HG02571 (cell line): ENCODE data around the gene UVSSA.
"Not testable (repeated sequence)": the region's sequence is repeated elsewhere in the genome, so short reads cannot be mapped to it uniquely, and the experiment has no call there.

Experiments used
- ATAC-seq: cut with Tn5 transposase; IDR thresholded peaks from one replicate; pipeline ENCODE4 v1.9.1; 2021; ENCODE audit warnings: mild to moderate bottlenecking, moderate library complexity; ENCODE audit not compliant: unreplicated experiment

UVSSA gene

DNA sequence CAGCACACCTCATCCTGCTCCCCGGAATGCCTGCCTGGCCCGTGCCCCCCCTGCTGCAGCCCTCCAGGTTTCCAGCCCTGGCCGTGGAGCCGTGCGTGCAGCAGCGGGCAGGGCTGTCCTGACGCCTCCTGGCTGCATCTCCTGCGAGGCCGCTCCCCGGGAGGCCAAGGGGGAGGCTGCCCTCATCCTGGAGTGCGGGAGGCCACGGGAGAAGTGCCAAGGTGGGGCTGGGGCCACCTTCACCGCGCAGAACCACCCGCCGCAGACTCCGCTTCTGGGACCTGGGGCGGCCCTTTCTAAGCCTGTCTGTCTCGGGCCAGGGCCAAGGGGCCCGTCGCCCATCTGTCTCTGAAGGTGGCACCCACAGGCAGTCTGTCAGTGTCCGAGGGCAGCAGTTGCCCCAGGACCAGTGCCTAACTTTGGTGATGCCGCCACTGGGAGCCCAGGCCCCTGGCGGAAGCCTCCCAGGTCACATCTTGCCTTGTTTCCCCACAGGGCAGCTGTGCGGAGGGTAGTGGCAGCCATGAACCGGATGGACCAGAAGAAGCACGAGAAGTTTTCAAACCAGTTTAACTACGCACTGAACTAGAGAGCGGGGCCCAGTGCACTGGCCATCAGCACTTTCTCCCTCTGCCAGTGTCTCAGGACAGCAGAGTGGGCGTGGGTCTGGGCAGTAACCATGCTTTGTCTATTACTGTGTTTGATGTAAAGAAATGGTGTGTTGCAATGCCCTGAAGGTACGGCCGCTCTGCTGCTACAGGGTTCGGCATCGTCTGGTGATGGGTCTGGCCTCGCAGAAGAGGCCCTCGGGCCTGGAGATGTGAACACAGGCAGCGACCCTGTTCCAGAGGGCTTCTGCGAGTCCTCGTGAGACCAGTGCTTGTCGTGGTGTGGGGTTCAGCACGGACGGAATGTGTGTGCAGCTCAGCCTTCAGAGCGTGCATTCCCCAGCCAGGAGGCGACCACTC, 38.6 kb downstream of the UVSSA start:
- no peak for ATAC-seq

DNA sequence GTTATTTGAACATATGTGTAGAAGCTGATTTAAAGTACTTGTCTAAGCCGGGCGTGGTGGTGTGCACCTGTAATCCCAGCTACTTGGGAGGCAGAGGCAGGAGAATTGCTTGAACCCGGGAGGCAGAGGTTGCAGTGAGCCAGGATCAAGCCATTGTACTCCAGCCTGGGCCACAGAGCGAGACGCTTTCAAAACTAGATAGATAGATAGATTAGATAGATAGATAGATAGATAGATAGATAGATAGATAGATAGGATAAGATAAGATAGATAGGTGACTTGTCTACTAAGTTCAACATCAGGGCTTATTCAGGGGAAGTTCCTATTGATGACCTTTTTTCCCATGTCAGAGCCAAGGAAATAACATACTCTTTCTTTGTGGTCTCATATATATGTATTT, 46.4 kb downstream of the UVSSA start:
- ATAC-seq, result not testable (repeated sequence)

DNA sequence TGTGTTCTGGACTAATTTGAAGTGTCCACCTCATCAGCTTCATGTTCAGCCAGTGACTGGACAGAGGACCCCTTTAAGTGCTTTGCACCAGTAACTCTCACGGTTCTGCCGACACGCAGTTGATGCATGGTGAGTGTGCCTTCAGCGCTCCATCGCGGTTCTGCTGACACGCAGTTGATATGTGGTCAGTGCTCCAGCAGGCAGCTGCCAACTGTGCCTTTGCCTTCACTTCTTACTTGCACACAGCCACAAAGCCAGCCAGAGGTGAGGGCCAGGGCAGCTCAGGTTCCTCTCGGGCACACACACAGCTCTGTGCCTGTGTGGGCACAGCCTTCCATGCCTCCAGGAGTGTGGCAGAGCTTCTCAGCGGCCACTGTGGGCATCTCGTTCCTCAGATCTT, 46.9 kb downstream of the UVSSA start:
- no peak for ATAC-seq

DNA sequence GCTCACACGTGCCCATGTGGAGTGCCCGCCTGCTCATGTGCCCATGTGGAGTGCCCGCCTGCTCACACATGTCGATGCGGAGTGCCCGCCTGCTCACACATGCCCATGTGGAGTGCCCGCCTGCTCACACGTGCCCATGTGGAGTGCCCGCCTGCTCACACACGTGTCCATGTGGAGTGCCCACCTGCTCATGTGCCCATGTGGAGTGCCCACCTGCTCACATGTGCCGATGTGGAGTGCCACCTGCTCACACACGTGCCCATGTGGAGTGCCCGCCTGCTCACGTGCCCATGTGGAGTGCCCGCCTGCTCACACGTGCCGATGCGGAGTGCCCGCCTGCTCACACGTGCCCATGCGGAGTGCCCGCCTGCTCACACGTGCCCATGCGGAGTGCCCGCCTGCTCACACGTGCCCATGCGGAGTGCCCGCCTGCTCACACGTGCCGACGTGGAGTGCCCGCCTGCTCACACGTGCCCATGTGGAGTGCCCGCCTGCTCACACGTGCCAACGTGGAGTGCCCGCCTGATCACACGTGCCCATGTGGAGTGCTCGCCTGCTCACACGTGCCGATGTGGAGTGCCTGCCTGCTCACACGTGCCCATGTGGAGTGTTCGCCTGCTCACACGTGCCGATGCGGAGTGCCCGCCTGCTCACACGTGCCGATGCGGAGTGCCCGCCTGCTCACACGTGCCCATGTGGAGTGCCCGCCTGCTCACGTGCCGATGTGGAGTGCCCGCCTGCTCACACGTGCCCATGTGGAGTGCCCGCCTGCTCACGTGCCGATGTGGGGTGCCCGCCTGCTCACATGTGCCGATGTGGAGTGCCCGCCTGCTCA, 47.8 kb downstream of the UVSSA start:
- ATAC-seq, result not testable (repeated sequence)

DNA sequence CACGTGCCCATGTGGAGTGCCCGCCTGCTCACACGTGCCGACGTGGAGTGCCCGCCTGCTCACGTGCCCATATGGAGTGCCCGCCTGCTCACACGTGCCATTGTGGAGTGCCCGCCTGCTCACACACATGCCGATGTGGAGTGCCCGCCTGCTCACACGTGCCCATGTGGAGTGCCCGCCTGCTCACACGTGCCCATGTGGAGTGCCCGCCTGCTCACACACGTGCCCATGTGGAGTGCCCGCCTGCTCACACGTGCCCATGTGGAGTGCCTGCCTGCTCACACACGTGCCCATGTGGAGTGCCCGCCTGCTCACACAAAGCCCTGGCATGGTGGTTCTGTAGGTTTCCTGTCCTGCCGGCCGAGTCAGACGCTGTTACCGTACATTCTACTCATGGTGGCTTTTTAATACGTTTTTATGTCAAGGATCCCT, 48.4 kb downstream of the UVSSA start:
- ATAC-seq, result not testable (repeated sequence)

DNA sequence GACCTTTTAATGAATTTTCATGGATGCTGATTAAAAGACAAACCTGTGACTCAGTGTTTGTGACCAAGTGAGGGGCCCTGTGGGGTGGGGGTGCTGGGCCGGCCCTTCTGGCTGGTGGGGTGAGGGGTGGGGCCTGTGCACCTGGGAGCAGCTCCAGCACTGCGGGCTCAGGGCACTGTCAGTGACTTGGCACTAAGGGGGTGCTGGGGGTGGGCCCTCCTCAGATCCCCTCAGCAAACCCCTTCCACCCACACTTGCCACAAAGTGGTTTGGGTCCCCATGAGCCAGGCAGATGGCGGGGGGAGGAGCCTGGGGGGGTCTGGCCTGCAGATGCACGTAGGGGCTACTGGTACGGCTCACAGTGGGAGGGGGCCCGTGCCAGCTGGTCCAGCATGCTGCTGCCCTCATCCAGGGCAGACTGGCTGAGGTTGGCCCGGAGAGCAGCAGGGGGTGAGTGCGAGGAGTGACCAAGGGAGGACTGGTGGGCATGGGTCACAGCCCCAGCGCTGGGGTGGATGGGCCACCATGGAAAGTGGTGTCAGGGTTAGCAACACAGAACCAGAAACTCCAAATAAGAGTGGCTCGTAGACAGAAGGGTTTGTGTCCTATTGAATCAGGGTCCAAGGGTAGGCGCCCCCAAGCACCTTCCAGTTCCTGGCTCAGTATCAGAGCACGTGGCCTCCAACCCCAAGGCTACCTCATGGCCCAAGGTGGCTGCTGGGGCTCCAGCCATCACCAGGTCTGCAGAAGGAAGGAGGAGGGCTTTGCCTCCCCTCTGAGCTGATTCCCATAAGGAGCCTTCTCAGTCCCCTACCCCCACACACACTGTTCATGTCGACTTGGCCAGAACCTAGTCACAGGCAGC, 49.2 kb downstream of the UVSSA start:
- no peak for ATAC-seq

DNA sequence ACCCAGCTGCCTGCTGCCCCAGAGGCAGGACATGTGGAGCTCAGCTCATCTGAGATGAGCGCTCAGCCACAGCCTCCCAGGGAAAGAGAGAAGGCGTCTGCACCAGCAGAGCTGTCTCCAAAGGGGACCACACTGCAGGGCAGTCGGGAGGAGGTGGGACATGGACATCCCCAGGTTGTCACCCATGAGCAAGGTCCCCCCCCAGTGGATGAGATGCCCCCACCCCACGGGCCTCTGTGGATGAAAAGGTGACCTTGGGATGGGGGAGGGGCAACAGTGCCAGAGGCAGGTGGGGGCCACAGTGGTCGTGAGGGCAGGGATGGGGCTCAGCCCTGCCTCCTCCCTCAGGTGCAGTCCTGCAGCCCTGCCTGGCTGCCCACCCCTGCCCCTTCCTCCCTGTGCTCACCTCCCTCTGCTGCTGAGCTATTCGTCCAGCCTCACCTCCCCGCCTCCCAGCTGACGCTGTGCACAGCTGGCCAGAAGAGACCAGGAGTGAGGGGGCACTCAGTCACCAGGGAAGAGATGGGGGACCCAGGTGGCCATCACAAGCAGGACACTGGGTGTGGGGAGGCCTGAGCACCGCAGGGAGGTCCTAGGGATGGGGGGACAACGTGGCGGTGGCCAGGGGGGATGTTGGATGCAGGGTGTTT, 49.9 kb downstream of the UVSSA start:
- no peak for ATAC-seq

DNA sequence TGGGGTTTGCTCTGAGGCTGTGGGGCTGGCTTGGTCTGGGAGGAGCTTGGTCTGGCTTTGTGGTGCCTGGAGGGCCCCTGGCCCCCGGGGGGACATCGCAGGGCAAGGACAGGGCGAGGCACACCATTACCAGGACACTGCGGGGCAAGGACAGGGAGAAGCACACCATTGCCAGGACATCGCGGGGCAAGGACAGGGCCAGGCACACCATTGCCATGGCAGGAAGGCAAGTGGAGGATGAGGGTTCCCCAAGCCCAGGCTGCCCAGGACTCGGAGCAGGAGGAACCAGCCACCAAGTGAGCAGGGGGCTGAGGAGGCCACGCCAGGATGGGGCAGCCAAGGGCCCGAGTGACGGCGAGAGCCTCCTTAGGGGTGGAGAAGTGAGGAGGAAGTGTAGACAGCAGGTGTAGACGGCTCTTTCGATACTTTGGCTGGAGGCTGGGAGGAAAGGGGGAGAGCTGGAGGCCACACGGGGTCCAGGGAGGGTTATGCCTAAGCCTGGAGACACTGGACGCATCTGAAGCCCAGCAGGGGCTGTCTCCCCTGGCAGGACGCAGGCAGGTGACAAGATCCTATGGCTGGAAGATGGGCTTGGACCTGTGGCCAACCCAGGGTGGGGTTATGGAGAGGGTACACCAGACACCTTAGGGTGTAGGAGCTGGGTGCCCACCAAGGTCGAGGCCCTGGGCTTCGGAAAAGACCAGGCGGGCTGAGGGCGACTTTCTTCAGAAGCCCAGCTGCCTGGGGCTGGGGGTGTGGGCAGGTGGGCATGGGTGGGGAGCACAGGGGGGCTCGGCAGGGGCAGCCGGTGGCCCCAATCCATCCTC, 51.9 kb downstream of the UVSSA start:
- no peak for ATAC-seq

DNA sequence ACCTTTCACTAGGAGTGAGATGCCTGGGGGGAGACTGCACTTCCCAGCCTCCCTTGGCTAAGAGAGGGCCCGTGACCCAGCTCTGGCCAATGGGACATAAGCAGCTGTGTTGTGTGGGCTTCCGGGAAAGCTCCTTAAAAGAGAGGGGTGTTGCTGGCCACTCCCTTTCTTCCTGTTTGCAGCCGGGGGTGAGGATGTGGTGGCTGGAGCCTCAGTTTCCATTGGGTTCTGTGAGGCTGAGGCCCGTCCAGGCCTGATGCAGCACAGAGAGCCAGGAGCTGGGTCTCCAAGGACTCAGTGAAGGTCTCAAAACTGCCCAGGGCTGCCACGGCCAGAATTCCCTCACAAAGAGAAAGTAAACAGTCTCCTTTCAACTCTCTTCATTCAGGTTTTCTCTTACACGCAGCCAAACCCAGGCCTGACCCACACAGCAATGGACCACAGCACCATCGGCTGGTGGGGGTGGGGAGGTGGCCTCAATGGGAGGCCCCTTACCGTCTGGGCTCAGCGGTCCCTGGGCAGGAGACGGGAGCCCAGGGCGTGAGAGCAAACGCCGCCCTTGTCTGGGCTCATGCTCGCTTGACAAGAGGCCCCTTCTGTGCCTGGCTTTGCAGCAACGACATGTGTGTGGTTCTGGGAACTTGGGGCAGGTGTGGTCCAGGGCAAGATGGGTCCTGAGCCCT, 52.6 kb downstream of the UVSSA start:
- no peak for ATAC-seq

DNA sequence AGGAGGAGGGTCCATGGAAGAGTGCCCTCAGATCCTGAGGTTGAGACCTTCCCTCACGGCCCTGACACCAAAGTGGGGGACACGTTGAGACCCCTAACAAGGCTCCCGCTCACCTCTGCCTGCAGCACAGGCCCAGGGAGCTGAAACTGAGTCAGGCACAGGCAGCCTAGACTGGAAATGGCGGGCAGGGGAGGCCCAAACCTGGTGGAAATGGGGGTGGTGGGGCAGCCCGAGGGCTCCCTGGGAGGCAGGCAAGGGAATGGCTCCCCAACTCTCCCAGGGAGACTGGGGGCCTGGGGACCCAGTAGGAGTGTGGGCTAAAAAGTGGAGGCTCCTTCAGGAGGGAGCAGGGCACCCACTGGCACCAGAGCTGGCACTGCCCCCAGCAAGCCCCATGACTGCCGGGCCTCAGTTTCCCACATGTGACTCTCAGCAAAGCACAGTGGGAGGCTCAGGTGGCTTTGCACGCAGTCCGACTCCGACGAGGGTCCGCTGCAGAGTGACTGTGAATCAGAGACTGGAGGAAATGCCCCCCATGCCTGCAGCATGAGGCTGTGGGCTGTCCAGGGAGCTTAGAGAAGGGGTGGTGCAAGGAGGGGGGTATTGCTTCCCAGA, 53.3 kb downstream of the UVSSA start:
- ATAC-seq, result no peak

DNA sequence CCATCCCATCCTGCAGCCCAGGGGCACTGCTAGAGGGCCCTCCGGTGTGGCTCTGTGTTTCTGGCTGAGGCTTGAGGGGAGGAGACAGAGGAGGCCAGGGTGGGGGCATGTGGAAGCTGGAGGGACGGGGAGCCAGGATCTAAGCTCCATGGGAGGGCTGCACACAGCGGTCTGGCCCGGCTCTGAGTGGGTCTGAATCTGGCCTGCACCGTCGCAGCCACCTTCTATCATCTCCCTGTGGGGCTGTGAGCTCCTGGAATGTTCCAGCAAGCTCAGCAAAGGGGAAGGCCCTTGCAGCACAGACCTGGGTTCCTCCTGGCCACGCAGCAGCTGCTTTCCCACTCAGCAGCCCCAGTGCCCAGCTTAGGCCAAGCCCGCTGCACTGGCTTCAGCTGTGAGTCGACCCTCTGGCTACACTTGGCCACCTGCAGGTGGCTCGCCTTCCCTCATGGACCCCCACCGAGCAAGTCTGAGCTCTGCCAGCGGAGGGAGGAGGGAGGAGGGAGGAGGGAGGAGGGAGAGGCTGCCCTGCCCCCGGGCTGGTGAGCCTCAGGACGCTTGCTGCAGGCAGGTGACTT, 53.9 kb downstream of the UVSSA start:
- ATAC-seq, result no peak

DNA sequence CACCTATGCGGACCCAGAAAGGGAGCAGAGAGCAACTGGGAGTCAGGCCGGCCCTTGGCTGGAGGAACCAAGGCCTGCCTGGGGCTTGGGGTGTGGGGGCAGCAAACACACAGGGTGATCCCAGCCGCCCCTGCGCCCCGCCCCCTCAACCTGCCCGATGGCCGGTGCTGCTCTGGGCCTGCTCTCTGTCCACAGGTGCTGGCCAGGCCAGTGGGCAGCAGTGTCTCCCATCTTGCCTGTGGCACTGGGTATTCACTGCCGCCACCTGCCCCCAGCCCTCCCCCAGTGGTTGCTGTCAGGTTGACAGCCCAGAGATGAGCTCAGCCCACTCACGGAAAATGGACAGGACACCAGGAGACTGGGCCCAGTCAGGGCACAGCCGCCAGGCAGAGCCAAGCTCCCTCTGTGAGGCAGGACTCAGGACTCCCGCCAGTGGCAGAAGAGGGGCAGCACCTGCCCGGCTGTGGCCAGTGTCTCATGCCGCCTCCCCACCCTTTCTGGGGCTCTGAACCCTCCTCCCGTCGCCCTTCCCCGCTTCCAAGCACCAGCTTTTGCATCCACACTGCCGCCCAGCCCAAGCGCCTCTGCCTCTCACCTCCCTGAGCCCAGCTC, 54.5 kb downstream of the UVSSA start:
- no peak for ATAC-seq

DNA sequence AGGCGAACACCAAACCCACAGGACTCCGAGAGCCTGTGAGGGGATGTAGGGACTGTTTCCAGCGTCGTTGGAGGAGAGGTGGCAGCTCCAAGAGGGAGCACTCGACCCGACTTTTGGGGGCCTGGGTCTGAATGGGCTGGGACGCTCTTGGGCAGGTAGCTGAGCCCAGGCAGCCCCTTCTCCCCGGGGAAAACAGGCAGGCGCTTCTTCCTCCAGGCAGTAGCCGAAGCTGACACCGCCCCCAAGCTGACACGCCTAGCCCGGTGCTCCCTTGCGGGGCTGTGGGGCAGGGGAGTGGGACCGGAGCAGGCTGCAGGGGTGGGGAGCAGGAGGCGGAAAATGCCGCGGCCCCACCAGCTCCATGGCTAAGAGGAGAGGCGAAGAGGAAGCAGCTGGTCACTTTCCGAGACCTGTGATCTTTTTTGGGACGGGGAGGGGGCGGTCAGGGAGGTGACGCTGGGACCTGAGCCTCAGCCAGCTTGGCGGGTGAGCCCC, 55.1 kb downstream of the UVSSA start:
- ATAC-seq, result no peak

DNA sequence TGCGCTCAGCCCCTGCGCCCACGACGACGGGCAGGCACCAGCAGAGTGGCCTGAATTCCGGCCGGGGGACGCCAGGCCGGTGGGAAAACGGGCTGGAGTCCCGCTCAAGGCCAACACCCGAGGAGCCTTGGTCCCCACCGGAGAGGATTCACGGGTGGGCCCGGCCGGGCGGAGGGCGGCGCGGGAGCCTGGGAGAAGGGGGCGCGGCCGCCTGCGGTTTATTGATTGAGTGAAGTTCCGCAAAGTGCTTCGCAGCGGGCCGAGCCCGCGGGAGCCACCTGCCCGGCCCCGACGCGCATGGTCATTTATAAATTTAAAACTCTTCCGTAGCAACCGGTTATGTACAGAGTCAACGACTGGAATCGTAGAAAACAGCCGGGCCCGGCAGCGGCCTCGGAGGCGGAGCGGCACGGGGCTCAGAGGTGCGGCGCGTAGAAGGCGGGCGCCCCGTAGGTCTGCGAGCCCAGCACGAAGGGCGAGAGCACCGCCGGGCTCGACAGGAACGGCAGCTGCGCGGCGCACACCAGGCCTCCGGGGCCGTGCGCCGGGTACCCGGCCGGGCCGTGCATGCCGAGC, 55.6 kb downstream of the UVSSA start:
- ATAC-seq, result no peak

DNA sequence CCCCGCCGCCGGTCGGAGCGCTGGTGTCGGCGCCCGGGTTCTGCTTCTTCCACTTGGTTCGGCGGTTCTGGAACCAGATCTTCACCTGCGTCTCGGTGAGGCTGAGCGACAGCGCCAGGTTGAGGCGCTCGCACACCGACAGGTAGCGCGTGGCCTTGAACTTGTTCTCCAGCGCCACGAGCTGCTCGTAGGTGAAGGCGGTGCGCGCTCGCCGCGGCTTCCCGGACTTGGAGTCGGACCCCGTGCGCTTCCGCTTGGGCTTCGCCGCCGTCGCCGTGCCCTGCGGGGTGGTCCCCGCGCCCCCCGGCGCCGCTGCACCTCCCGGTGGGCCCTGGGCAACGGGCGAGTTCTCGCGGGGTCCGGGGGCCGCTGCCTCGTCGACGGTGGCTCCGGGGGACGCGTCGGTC, 56.2 kb downstream of the UVSSA start:
- ATAC-seq, result no peak

DNA sequence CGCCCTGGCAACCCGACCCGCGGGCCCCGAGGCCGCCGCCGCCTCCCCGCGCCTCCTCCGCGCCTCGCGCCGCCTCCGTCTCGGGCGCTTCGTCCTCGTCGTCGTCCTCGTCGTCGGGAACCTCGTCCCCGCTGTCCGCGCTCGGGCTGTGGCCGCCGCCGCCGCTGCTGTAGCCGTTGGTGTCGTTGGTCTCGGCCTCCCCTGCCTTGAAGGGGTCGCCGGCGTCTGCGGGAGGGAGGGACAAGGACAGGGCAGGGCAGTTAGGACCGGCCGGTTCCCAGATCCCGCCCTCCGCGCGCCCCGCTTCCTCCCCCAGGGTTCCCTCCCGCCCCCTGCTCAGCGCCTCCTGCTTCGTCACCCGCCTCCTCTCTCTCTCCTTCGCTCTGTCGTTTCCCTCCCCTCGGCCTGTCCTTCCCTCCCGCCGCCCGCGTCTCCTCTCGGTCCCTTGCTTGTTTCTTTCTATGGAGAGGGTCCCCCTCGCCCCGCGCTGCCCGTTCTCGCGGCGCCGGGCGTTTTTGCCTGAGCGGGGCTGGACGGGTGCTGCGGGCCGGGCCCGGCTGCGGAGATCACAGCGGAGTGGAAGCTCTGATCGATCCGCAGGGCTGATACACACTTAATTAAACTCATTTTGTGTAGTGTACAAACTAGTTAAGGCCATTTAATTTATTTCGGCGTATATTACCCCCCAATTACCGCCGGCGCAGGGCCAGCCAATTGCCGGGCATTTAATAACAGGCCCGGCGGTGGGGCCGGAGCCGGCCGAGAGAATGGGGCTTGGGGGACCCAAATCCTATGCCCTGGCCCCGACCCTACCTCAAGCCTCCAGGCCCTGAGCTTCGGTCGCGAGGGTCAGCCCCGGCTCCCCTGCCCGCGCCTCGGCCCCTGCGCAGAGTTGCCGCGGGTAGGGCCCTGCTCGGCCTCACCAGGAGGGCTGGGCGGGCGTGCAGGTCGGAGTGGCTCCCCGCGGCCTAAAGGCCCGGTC, 56.9 kb downstream of the UVSSA start:
- ATAC-seq, result no peak
